Fibroblast of skin of abdomen (primary cell): ENCODE measurements around the gene FAM98C.

Experiments
- DNase-seq: peaks from one replicate; pipeline ENCODE4 v3.0.0-alpha.2; 2013

The FAM98C gene

GRCh38 chr19:38378866-38379265, 24.0 kb upstream of the FAM98C start:
- no peak for DNase-seq

GRCh38 chr19:38381138-38381537, 21.8 kb upstream of the FAM98C start:
- DNase-seq, result no peak

GRCh38 chr19:38383184-38383583, 19.7 kb upstream of the FAM98C start:
- no peak for DNase-seq

- no peak for DNase-seq
Measured at GRCh38 chr19:38383743-38384142, 19.1 kb upstream of the FAM98C start.

- peak; percentile 28 for DNase-seq
Measured at GRCh38 chr19:38384209-38385027, 18.5 kb upstream of the FAM98C start.

GRCh38 chr19:38385057-38385803, 17.7 kb upstream of the FAM98C start:
- DNase-seq, result no peak

- DNase-seq, result no peak
Measured at GRCh38 chr19:38385804-38386257, 17.1 kb upstream of the FAM98C start.

GRCh38 chr19:38386300-38386970, 16.5 kb upstream of the FAM98C start:
- DNase-seq, result no peak

- DNase-seq, result no peak
Measured at GRCh38 chr19:38386971-38387549, 15.8 kb upstream of the FAM98C start.

GRCh38 chr19:38387550-38388348, 15.1 kb upstream of the FAM98C start, which contains the start of gene GGN:
Gene GGN, minus strand, starts transcription at chr19:38388034. Its CDS starts 773 bp downstream, at chr19:38387261.
- DNase-seq, result peak; percentile 94

GRCh38 chr19:38388349-38389100, 14.4 kb upstream of the FAM98C start, which contains the start of gene SPRED3:
Gene SPRED3, plus strand, starts transcription at chr19:38388697. Its CDS starts 1,606 bp downstream, at chr19:38390303.
- peak; percentile 67 for DNase-seq

- peak; percentile 81 for DNase-seq
Measured at GRCh38 chr19:38389101-38389925, 13.6 kb upstream of the FAM98C start.

GRCh38 chr19:38389957-38390924, 12.7 kb upstream of the FAM98C start:
- DNase-seq, result no peak

- DNase-seq, result no peak
Measured at GRCh38 chr19:38391911-38392464, 10.9 kb upstream of the FAM98C start.

- peak; percentile 35 for DNase-seq
Measured at GRCh38 chr19:38392707-38393308, 10.1 kb upstream of the FAM98C start.

GRCh38 chr19:38394488-38394887, 8.4 kb upstream of the FAM98C start:
- peak; percentile 59 for DNase-seq

GRCh38 chr19:38395381-38396114, 7.3 kb upstream of the FAM98C start:
- no peak for DNase-seq
